ENCODE measurements around the gene KCNRG. TPM values are rescaled to one million over a fixed set of nuclear protein-coding genes. Genes with fewer than 3 reads are reported as not detected.

Gene KCNRG
- total and polyA plus RNA-seq, 2 donors (not counting 1 experiment from before 2014, with no cell fraction given) = 0.86 to 3.4 TPM

DNA sequence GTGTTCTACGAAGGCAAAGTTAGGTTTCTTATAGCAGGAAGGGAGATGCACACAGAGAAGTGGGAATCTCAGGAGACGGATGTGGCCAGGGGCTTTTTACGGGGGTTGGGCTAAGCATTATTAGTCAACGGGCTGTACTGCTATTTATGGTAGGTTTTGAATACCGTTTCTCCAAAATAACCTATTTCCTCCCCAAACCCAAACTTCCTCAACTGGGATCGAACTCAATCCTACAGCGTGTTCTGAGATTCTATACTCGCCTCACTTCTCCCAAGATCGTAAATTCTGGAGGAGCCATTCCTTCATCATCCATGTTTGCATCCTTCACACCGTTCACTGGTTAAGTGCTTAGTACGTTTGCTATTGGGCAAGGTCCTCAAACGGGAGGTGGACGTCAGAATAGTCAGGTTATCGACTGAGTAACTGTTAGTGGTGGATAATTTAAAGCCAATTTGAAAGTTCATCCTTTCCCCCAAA lies 19.6 kb upstream of the KCNRG start:
- no peaks in the 10 kb centered on the region for H3K27me3 ChIP-seq (replicated peaks in 1 of 4; ENCODE audit: control extremely low read depth in 1 of 4, control insufficient read depth in 3 of 4, insufficient read depth in 4 of 4, low read length in 3 of 4)
- TF ChIP-seq, protein P1, sequence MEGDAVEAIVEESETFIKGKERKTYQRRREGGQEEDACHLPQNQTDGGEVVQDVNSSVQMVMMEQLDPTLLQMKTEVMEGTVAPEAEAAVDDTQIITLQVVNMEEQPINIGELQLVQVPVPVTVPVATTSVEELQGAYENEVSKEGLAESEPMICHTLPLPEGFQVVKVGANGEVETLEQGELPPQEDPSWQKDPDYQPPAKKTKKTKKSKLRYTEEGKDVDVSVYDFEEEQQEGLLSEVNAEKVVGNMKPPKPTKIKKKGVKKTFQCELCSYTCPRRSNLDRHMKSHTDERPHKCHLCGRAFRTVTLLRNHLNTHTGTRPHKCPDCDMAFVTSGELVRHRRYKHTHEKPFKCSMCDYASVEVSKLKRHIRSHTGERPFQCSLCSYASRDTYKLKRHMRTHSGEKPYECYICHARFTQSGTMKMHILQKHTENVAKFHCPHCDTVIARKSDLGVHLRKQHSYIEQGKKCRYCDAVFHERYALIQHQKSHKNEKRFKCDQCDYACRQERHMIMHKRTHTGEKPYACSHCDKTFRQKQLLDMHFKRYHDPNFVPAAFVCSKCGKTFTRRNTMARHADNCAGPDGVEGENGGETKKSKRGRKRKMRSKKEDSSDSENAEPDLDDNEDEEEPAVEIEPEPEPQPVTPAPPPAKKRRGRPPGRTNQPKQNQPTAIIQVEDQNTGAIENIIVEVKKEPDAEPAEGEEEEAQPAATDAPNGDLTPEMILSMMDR (IDR thresholded peaks at IDR 0.05) = no peak
- no peak for TF ChIP-seq EZH2 (IDR thresholded peaks at IDR 0.05; ENCODE audit: borderline replicate concordance, insufficient read depth, low read depth, low read length, poor library complexity, severe bottlenecking)
- H3K9ac ChIP-seq (ENCODE audit: low read length) = peak overlapping the region; percentile 80
- Mint-ChIP-seq H3K27ac (peak overlapping the region; percentile 89), H3K27me3 (no peaks in the 10 kb centered on the region), H3K4me1 (peaks cover 42% of the 10 kb centered on the region), H3K9me3 (ENCODE audit: insufficient read depth) (no peaks in the 10 kb centered on the region), H3K4me3 (peak overlapping the region; percentile 89)
- 0% methylated on average over 5 of the region's 14 CpGs for WGBS (ENCODE audit: insufficient coverage)
- POLR2A ChIA-PET = interaction anchor here (4.2 kb wide), 1 partner anchor 130 kb away, joined by 69 read pairs; no protein-coding TSS in a partner anchor
- peak overlapping the region; percentile 78 to 96 (median 87) for H3K4me3 ChIP-seq (ENCODE audit: control extremely low read depth in 1 of 5, extremely low read depth in 1 of 5, insufficient read depth in 1 of 5, low read depth in 2 of 5, low read length in 4 of 5)
- H4K20me1 ChIP-seq (ENCODE audit: control insufficient read depth, insufficient read depth, low read length, poor library complexity, severe bottlenecking) = peaks cover 8% of the 10 kb centered on the region
- peaks cover 37% of the 10 kb centered on the region for H3K79me2 ChIP-seq (ENCODE audit: control insufficient read depth, insufficient read depth, low read length)
- ATAC-seq (ENCODE audit: low read depth) (no peak), DNase-seq (peak; percentile 59)
- CTCF ChIA-PET = interaction anchor here (1.7 to 3.7 kb wide), 4 partner anchors 805 to 919 kb away, joined by 4 to 39 read pairs (median 32); partner anchors contain the start of gene RNASEH2B
- intact Hi-C loops (cut with micrococcal nuclease) = loop anchor here (1.0 to 5.0 kb wide), 4 partner anchors 19 to 917 kb away; no protein-coding TSS in a partner anchor
- H3K4me1 ChIP-seq (ENCODE audit: control insufficient read depth in 2 of 2, insufficient read depth in 2 of 2, low read length in 2 of 2) = peaks cover 30 to 34% of the 10 kb centered on the region in 2 donors
- H3K36me3 ChIP-seq (replicated peaks in 1 of 2; ENCODE audit: control extremely low read depth in 1 of 2, control insufficient read depth in 1 of 2, extremely low read depth in 1 of 2, insufficient read depth in 2 of 2, low read length in 1 of 2) = peaks cover 7 to 24% of the 10 kb centered on the region in 2 experiments
- H2AFZ ChIP-seq (ENCODE audit: insufficient read depth, low read depth, low read length, poor library complexity, severe bottlenecking) = peak overlapping the region; percentile 83
- no peaks in the 10 kb centered on the region for H3K9me3 ChIP-seq (ENCODE audit: control extremely low read depth in 1 of 3, control insufficient read depth in 2 of 3, insufficient read depth in 1 of 3, low read length in 2 of 3)
- peak overlapping the region; percentile 88 for H3K4me2 ChIP-seq (replicated peaks; ENCODE audit: low read depth, low read length, poor library complexity, severe bottlenecking)
- H3K27ac ChIP-seq (ENCODE audit: low read length in 2 of 2) = peak overlapping the region; percentile 74 to 89

All from B cell (primary cell).